Fibroblast of skin of back (primary cell): ENCODE measurements around the gene NLGN3.
A peak's percentile ranks its signal among the peaks of the same experiment; 100 is the strongest.

Source experiments
- DNase-seq: peaks from one replicate; pipeline ENCODE4 v3.0.0-alpha.2; 2013

The NLGN3 gene

DNA sequence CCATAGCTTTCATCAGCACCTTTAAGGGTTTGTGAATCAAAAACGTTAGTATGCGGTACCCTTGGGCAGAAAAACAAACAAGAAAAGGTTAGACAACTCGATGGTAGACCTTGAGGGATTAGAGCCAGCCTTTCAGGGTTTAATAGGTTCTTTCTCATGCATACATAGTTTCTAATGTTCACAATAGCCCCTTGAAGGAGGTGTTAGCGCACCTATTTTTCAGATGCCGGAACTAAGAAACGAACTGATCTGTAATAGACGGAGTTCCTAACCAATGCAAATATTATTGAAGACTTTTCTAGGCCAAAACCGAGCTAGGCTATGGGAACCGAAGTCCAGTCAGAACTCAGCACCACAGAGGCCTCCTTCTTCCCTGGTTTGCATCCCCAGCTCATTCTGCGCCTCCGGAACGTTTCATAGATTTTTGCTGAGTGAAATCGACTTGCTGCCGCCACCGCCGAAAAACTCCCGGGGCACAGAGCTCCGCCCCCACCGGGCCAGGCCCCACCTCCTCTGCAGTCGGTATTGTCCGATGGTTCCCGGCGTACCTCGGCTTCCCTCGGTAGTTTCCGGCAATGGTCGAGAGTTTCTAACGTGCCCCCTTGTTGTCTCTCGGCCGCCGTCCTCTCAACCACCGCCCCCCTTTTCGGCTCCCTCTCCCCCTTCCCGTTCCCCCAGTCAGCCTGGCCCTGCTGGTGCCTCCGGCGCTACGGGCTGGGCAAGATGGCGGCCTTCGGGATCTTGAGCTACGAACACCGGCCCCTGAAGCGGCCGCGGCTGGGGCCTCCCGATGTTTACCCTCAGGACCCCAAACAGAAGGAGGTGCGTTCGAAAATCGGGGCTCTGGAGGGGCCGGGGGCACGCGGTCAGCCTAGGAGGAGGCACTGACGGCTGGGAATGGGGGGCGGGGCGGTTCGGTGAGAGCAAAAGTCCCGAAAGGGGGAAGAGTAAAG lies 26.3 kb upstream of the NLGN3 start, which contains the start of gene MED12:
Gene MED12 (plus strand): TSS at position 565 of the 953 bp plus-strand sequence. CDS start 159 bp downstream, at position 724.
- DNase-seq: peak; percentile 80

DNA sequence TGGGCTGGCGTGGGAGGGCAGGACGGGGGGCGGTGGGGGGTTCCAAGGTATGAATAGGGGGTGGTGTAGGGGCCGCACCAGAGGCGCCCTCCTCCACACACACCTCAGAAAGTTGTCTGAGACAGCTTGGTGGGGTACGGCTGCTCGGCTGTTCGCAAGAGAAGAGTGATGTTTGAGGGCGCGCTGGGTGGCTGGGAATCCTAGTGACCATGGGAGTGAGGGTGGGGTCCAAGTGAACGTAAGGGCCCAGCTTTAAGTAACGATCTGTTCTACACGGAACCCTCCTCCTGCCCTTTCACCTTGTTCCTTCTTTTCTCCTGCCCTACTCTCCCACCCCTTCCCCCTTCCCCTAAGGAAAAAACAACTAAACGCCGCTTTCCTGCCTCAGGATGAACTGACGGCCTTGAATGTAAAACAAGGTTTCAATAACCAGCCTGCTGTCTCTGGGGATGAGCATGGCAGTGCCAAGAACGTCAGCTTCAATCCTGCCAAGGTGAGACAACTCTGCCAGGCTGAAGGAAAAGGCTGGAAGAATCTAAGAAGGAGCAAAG lies 25.6 kb upstream of the NLGN3 start:
- no peak for DNase-seq

DNA sequence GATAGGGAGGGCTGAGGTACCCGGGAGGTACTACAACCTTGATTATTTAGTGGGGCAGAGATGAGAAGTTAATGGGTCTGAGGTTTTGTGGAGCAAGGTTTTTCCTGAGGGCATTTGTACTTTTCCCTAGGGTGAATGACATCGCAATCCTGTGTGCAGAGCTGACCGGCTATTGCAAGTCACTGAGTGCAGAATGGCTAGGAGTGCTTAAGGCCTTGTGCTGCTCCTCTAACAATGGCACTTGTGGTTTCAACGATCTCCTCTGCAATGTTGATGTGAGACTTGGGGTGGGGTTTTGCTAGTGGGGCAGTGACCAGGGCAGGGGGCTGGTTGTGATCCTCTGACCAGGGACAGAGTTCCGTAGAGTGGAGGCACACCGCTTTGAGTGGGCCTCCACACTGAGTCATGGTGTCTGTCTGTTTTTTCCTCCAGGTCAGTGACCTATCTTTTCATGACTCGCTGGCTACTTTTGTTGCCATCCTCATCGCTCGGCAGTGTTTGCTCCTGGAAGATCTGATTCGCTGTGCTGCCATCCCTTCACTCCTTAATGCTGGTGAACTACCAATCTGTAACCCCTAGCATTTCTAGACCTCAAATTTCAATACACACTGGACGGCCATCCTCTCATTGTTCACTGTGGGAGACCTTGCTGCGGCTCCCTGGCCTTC lies 16.3 kb upstream of the NLGN3 start:
- DNase-seq: no peak

DNA sequence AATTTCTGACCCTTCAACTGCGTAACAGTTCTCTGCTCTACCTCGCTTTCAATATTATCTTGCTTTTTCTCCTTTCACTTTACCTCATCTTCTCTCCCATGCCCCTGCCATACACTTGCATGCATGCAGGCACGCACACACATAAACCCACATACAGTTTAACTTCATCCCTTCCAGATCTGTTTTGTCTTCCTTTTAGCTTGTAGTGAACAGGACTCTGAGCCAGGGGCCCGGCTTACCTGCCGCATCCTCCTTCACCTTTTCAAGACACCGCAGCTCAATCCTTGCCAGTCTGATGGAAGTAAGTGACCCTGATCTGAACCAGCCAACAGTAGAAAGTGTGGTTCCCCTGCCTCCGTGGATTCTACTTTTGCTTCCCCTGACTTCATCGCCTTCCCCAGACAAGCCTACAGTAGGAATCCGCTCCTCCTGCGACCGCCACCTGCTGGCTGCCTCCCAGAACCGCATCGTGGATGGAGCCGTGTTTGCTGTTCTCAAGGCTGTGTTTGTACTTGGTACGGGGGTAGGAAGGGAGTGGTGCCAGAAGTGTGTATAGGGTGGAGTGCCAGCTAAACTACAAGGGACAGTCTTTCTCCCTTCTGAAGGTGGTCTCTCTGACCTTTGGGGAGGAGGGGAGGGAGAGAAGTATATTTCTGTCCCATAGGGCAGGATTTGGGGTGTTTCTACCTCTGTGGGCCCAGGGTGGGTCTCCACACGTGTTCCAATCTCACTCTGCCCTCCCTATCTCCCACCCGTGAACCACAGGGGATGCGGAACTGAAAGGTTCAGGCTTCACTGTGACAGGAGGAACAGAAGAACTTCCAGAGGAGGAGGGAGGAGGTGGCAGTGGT lies 15.5 kb upstream of the NLGN3 start:
- DNase-seq: peak; percentile 46

DNA sequence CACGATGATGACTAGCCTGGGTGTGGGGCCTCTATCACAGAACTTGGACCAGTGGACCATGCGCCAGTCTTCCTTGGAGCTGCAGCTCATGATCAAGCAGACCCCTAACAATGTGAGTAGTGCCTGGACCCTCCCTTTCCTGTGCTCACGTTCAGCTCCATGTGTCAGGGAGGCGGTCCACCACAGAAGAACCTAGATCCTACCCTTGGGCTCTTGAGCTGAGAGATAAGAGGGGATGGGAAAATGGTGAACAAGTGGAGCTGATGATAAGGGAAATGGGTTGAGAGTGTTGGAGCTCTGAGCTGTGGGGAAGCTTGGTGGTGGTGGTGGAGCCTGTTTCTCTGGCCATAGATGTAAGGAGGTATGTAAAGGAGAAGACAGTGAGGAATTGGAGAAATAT lies 13.1 kb upstream of the NLGN3 start:
- no peak for DNase-seq

DNA sequence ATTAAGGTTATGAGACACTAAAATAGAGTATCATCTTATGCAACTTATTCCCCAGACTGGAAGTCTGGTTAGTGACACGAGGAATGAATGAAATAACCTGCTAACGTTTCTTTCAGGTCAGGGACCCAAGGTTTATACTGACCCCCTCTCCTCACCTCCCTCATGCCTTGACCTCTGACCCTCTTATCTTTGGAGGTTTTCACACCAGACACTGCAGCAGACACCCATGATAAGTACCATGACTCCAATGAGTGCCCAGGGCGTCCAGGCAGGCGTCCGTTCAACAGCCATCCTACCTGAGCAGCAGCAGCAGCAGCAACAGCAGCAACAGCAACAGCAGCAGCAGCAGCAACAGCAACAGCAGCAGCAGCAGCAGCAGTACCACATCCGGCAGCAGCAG lies 4.2 kb upstream of the NLGN3 start:
- no peak for DNase-seq

DNA sequence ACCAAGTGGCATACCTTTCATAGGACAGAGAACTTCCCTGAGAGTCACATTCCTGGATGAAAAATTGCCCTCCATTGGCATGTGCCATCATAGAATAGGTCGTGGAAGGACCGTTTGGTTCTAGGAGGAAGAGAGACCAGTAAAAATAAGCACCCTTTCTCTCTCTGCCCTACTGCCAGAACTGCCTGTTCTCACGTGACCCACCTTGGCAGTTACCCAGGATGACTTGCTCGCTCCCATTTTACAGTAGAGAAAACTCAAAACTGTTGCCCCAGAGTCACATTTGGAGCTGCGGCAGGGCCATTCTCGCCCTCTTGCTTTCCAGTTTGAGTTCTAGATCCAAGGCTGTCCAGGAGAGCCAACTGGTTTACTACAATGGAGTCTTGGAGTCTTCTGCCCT lies 1.1 kb upstream of the NLGN3 start:
- no peak for DNase-seq

DNA sequence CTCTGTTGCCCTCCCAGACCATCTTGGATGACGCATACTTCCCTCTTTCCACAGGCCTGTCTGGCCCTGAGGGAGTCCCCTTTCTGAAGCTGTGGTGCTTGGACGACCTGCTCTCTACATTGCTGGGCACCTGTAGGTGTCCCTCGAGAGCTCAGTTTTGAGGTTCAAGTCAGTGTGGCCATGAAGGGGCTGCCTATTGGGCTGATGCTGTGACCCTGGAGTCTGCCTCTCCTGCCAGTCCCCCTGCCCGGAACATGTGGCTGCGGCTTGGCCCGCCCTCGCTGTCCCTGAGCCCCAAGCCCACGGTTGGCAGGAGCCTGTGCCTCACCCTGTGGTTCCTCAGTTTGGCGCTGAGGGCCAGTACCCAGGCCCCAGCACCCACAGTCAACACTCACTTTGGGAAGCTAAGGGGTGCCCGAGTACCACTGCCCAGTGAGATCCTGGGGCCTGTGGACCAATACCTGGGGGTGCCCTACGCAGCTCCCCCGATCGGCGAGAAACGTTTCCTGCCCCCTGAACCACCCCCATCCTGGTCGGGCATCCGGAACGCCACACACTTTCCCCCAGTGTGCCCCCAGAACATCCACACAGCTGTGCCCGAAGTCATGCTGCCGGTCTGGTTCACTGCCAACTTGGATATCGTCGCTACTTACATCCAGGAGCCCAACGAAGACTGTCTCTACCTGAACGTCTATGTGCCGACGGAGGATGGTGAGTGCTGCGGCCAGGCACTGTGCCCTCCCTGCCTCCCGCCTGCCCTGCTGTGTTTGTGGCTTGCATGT lies 3.0 kb downstream of the NLGN3 start:
- no peak for DNase-seq

DNA sequence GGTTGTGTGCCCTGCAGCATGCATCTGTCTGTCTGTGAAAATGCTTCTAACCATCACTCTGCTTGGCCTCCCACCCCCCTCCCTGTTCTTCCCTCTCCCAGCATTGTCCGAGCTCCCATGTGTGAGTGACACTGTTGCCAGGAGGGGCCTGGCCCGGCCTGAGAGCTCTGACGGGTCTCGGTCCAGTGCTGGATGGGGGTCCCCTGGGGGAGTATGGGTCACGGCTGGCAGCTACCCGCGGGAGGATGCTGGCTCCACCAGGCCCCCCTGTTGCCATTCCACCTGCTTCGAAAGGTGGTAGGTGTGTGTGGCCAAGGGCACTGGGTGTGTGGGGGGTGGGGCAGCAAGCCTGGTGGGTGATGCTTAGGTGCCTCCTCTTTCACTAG lies 3.6 kb downstream of the NLGN3 start:
- no peak for DNase-seq

DNA sequence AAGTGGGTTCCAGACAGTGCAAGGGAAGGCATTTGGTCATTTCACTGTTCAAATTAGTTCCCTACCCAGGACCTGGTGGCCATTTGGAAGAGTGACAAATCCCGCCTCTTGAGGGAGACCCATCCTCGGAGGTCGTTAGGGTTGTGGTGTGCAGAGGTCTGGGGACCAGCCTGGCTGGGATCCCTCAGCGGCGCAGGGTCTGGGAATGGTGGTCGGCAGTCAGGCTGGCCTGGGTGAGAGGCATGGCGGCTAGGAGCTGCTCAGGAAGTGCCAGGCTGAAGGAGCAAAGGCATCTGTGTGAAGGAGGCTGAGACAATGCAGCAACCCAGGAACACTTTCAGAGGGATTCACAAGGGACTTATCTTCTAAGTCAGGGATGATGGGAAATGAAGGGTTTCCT lies 6.7 kb downstream of the NLGN3 start:
- DNase-seq: no peak

DNA sequence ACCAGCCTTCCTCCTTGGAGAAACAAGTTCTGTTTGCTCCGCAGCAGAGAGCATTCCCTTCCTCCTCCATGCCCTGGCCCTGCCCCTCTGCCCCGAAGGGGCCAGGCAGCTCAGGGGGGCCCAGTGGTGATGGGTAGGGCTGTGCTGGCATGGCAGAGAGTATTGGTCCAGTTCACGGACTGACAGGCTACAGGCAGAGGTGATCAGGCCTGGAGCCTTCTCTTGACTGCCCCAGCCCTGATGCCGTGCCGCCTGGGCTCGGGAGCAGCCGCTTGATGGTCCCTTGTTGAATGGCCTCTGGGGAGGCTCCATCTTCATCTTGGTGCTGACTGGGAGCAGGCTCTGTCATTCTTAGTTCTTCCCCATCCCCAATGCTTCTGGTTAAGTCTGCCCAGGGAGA lies 9.6 kb downstream of the NLGN3 start:
- no peak for DNase-seq

DNA sequence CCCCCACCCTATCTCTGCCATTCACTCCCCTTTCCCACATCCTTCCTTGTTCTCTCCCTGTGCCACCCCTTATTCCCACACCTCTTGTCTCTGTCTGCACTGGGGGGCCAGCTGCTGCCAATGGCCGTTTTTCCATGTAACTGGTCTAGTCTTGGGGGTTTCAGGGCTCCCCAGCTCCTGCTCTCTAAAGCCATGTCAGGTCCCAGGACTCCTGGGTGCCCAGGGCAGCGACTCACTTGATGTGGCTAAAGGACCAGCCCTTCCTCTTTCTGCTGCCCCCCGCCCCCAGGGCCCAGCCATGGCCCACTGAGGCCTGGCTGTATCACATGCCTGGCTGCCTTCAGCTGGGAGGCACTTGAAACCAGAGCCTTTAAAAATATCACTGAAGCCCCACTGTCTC lies 10.0 kb downstream of the NLGN3 start:
- DNase-seq: no peak

DNA sequence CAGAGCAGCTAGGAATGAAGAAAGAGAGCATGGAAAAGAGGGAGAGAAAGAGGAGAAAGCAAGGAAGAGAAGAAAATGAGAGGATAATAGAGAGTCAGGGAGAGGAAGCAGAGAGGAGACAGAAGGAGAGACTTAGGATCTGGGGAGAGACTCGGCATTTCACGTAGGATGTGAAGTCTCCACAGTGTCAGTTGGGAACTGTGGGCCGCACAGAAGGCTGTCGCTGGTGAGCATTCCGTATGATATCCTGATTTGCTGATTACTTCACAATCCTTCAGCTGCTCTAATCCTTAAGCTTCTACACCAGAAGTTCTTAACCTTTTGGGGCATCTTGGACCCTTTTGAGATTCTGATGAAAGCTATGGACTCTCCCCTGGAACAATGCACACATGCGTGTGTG lies 14.0 kb downstream of the NLGN3 start:
- DNase-seq: no peak

DNA sequence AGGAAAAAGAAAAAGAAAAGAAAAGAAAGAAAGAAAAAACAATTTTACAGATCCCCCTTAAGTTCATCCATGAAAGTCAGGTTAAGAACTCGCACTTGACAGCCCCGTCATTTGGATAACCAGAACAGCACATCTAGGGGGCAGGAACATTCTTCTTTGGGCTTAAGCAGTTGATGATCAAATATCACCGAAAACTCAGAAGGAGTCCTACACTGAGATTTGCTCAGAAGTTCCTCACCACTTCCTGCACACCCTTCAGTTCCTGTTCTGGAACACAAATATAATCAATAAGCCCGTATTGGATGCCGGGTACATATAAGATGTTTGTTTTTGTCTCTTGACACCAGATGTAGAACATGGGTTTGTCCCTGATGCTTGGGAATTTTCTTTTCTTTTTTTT lies 14.7 kb downstream of the NLGN3 start:
- no peak for DNase-seq

DNA sequence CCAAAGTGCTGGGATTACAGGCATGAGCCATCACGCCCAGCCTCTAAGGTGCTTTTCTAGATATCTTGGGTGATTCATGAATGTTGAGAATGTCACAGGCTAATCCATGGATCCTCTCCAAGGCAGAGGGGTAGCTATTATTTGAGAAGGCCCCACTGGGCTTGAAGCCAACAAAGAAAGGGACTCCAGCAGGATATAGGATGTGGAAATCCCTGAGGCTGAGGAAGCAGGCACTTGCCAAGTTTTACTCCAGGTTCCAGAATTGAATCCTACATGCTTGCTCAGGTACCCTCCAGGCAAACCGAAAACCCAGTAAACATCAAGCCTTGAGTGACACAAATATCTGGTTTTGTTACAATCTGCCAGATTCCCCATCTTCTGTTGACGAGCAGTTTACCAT lies 15.8 kb downstream of the NLGN3 start:
- DNase-seq: no peak

DNA sequence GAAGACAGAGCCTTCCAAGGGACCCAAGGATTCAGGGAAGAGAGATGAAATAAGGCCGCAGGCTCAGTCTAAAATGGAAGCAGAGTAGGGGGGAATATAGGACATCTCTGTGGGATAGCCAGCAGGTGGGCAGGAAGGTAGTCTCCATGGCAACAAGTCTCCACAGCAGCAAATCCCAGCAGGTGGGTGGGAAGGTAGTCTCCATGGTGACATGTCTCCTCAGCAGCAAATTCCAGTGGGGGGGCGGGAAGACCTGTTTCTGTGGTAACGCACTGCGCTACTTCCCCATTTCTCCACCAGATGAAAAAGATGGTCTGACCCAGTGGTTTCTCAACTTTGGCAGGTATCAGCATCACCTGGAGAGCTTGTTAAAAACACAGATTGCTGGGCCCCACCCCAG lies 18.3 kb downstream of the NLGN3 start:
- no peak for DNase-seq

DNA sequence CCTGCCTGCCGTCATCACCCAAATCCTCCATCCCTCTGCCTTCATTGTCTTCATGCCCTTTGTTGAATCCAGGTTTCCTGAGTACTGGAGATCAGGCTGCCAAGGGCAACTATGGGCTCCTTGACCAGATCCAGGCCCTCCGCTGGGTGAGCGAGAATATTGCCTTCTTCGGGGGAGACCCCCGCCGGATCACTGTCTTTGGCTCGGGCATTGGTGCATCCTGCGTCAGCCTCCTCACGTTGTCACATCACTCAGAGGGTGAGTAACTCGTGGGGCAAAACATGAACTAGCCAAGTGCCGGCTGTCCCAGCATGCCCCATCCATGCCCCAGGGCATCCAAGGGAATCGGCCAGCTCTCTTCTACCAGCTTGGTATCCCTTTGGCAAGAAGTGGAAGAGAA lies 19.4 kb downstream of the NLGN3 start:
- DNase-seq: no peak

DNA sequence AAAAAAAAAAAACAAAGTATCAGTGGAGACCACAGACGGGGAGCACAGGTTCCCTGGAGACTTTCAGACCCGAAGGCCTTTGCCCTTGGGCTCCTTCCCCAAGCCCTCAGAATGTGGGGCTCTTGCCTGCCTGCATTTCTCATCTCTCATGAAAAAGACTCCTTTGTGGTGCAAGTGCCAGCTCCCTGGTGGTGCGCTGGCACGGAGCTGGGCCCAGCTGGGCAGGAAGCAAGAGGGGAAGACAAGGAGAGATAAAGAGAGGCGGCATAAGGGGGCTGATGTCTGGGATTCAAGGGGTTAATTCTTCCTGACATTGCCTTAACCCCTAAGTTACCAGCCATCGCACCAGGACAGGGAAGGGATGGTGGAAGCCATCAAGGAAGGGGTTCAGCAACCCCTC lies 21.8 kb downstream of the NLGN3 start:
- DNase-seq: no peak

DNA sequence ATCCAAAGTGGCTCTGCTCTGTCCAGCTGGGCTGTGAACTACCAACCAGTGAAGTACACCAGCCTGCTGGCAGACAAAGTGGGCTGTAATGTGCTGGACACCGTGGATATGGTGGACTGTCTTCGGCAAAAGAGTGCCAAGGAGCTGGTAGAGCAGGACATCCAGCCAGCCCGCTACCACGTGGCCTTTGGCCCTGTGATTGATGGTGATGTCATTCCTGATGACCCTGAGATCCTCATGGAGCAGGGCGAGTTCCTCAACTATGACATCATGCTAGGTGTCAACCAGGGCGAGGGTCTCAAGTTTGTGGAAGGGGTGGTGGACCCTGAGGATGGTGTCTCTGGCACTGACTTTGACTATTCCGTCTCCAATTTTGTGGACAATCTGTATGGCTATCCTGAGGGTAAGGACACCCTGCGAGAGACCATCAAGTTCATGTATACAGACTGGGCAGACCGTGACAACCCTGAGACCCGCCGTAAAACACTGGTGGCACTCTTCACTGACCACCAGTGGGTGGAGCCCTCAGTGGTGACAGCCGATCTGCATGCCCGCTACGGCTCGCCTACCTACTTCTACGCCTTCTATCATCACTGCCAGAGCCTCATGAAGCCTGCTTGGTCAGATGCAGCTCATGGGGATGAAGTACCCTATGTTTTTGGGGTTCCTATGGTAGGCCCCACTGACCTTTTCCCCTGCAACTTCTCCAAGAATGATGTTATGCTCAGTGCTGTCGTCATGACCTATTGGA lies 22.6 kb downstream of the NLGN3 start:
- no peak for DNase-seq

DNA sequence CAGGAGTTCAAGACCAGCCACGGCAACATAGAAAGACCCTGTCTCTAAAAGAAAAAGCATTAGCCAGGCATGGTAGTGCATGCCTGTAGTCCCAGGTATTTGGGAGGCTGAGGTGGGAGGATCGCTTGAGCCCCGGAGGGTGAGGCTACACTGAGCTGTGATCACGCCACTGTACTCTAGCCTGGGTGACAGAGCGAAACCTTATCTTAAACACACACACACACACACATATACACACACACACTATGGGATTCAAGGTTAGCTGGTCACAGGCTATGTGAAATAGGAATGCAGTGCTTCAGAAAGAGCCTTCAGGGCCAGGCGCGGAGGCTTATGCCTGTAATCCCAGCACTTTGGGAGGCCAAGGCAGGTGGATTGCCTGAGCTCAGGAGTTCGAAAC lies 23.5 kb downstream of the NLGN3 start:
- DNase-seq: no peak

DNA sequence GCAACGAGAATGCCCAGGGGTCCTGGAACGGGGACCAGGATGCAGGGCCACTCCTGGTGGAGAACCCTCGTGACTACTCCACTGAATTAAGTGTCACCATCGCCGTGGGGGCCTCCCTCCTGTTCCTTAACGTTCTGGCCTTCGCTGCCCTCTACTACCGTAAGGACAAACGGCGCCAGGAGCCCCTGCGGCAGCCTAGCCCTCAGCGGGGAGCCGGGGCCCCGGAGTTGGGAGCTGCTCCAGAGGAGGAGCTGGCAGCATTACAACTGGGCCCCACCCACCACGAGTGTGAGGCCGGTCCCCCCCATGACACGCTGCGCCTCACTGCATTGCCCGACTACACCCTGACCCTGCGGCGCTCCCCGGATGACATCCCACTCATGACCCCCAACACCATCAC lies 24.9 kb downstream of the NLGN3 start:
- DNase-seq: no peak
